Measurements from ENCODE around the gene FAM219A.

GRCh38 chr9:34383904-34384303 is 74.5 kb downstream of the FAM219A start:
- TF ChIP-seq CTCF (IDR thresholded peaks at IDR 0.05) (no peak), POLR2A (IDR thresholded peaks at IDR 0.05) (no peak)

Data from uterus (tissue), 2 donors.